K562 (cell line): ENCODE measurements around the gene B3GAT1. TPM values are rescaled to one million over a fixed set of nuclear protein-coding genes. Genes with fewer than 3 reads are reported as not detected.

ENCODE experiments used
- ATF2 ChIP-seq: sonication (generic); formaldehyde crosslinking; IDR thresholded peaks from 2 replicates; pipeline ENCODE4 v1.8.1; 2022; ENCODE audit warnings: missing genetic modification reagents
- CC2D1A ChIP-seq: fragments of 450-650 bp; IDR thresholded peaks from 2 replicates; pipeline ENCODE4 v1.6.1; 2017; ENCODE audit warnings: mild to moderate bottlenecking
- EP400 ChIP-seq: fragments of 450-650 bp; IDR thresholded peaks from 2 replicates; pipeline ENCODE4 v1.6.1; 2017; ENCODE audit warnings: antibody characterized with exemption, mild to moderate bottlenecking, moderate library complexity
- RBFOX2 ChIP-seq: fragments of 200-400 bp; formaldehyde crosslinking; IDR thresholded peaks from 2 replicates; pipeline ENCODE4 v1.6.1; 2017; ENCODE audit warnings: low read depth, mild to moderate bottlenecking, low read length, moderate library complexity
- SMAD1 ChIP-seq: fragments of 150-350 bp; IDR thresholded peaks from 2 replicates; pipeline ENCODE4 v1.6.1; 2014; ENCODE audit warnings: low read length, low read depth; ENCODE audit not compliant: partially characterized antibody
- SMAD3 ChIP-seq: fragments of 450-650 bp; formaldehyde crosslinking; conservative IDR thresholded peaks from 2 replicates; pipeline ENCODE4 v1.4.0; 2020; ENCODE audit warnings: mild to moderate bottlenecking
- ZNF639 ChIP-seq, 2 experiments: fragments of 200-800 bp in 1 of 2; sonication (Bioruptor generic) in 1 of 2; sonication (generic) in 1 of 2; formaldehyde crosslinking in 1 of 2; IDR thresholded peaks in 1 of 2; conservative IDR thresholded peaks in 1 of 2; 2 replicates each; pipeline versions ENCODE4 v1.5.0 to v1.6.1; 2016 to 2020; ENCODE audit warnings: missing compliant biosample characterization in 1 of 2, missing genetic modification characterization in 1 of 2, missing genetic modification reagents in 1 of 2
- polyA plus RNA-seq, 8 experiments: library from polyadenylated mRNA; depleted of rRNA in 4 of 8; stranded (reverse) in 5 of 8; unstranded in 3 of 8; fragments of >200 nt; fragmentation: Nextera tagmentation in 2 of 8; fragmentation: Illumina TruSeq in 1 of 8; extraction: Ambion mirVana in 2 of 8; extraction: Trizol in 1 of 8; gene quantifications; 2 replicates each; pipeline versions ENCODE4 v1.2.1 to v1.2.3, GENCODE V29; 2011 to 2014; ENCODE audit warnings: inconsistent platforms in 1 of 8, missing spikeins in 1 of 8
- total RNA-seq, 7 experiments: library from RNA; depleted of rRNA in 6 of 7; stranded (reverse); fragments of >200 nt in 6 of 7; fragmentation: Illumina TruSeq in 2 of 7; extraction: Trizol in 2 of 7; gene quantifications; 2 replicates each; pipeline versions ENCODE4 v1.2.1 to v1.2.3, GENCODE V29; 2011 to 2021; ENCODE audit warnings: low replicate concordance in 1 of 7
- TF ChIP-seq, protein P1 (sequence below): fragments of 250-450 bp; sonication (Bioruptor Pico); IDR thresholded peaks from 2 replicates; pipeline ENCODE4 v1.4.0; 2020; ENCODE audit warnings: mild to moderate bottlenecking, moderate library complexity

B3GAT1 gene
- total and polyA plus RNA-seq, 9 of the 15 experiments (the other 6 are each of a cell fraction or from before 2014, with no cell fraction given) = 0.01 to 0.53 (median 0.14) TPM; not detected in 1

DNA sequence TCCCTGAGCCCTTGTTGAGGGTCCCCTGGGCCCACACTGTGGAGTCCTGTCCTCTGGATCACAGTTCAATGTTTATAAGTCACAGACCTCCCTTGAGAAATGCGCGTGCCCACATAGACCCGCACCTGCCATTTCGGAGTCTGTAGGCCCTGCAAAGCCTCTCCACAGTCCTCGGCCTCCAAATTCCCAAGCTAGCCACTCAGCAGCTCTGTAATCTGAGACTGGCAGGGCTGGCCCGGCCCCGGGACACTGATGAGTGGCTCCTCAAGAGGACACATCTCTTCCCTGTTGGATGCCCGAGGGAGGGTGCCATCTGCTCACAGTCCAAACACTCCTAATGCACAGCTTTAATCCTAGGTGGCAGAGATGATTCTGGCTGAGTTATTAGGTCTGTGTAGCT, 39.1 kb downstream of the B3GAT1 start (continued):
- no peak for TF ChIP-seq ATF2 (CRISPR knock-in tag)
- TF ChIP-seq RBFOX2 = no peak
- TF ChIP-seq SMAD3 (CRISPR knock-in tag) = no peak
- no peak for TF ChIP-seq SMAD1
- TF ChIP-seq, protein P1, sequence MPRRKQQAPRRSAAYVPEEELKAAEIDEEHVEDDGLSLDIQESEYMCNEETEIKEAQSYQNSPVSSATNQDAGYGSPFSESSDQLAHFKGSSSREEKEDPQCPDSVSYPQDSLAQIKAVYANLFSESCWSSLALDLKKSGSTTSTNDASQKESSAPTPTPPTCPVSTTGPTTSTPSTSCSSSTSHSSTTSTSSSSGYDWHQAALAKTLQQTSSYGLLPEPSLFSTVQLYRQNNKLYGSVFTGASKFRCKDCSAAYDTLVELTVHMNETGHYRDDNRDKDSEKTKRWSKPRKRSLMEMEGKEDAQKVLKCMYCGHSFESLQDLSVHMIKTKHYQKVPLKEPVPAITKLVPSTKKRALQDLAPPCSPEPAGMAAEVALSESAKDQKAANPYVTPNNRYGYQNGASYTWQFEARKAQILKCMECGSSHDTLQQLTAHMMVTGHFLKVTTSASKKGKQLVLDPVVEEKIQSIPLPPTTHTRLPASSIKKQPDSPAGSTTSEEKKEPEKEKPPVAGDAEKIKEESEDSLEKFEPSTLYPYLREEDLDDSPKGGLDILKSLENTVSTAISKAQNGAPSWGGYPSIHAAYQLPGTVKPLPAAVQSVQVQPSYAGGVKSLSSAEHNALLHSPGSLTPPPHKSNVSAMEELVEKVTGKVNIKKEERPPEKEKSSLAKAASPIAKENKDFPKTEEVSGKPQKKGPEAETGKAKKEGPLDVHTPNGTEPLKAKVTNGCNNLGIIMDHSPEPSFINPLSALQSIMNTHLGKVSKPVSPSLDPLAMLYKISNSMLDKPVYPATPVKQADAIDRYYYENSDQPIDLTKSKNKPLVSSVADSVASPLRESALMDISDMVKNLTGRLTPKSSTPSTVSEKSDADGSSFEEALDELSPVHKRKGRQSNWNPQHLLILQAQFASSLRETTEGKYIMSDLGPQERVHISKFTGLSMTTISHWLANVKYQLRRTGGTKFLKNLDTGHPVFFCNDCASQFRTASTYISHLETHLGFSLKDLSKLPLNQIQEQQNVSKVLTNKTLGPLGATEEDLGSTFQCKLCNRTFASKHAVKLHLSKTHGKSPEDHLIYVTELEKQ (CRISPR knock-in tag) = no peak
- TF ChIP-seq CC2D1A = no peak
- TF ChIP-seq EP400 = no peak
- TF ChIP-seq ZNF639 (CRISPR knock-in tag; conservative IDR thresholded peaks at IDR 0.05 in 1 of 2, IDR thresholded peaks at IDR 0.05 in 1 of 2) = no peak
- TF ChIP-seq, all 486 proteins: peak for 0
